Tibial nerve (tissue), 4 donors: ENCODE measurements around the gene TMEM147. TPM values are rescaled to one million over a fixed set of nuclear protein-coding genes. Genes with fewer than 3 reads are reported as not detected.

Experiments
- DNase-seq, 2 donors: peaks; one replicate each; pipeline ENCODE4 v3.0.0-alpha.2; 2019; ENCODE audit warnings: low spot score in 2 of 2
- H3K27ac ChIP-seq, 4 donors: fragments of 200-600 bp; sonication (generic) in 3 of 4; one replicate each; pipeline ENCODE4 v1.5.1; 2017 to 2019; ENCODE audit warnings: mild to moderate bottlenecking in 1 of 4
- H3K27me3 ChIP-seq, 2 donors: fragments of 200-600 bp; sonication (generic) in 1 of 2; one replicate each; pipeline versions ENCODE4 v1.5.1 to v1.6.0; 2017 to 2019
- H3K36me3 ChIP-seq, 3 donors: fragments of 200-600 bp; sonication (generic); one replicate each; pipeline ENCODE4 v1.5.1; 2018 to 2019
- H3K4me1 ChIP-seq, 4 donors: fragments of 200-600 bp; sonication (generic) in 3 of 4; one replicate each; pipeline ENCODE4 v1.5.1; 2017 to 2019
- H3K4me3 ChIP-seq, 4 donors: fragments of 200-600 bp; sonication (generic) in 3 of 4; one replicate each; pipeline ENCODE4 v1.5.1; 2017 to 2019; ENCODE audit warnings: mild to moderate bottlenecking in 1 of 4, moderate library complexity in 1 of 4
- H3K9me3 ChIP-seq, 4 donors: fragments of 200-600 bp; sonication (generic) in 3 of 4; one replicate each; pipeline ENCODE4 v1.5.1; 2017 to 2019
- CTCF ChIP-seq, 5 experiments: fragments of 200-600 bp in 3 of 5; fragments of 450-650 bp in 2 of 5; sonication (generic) in 3 of 5; IDR thresholded peaks; one replicate each; pipeline ENCODE4 v1.5.1; 2016 to 2019; ENCODE audit warnings: antibody characterized with exemption in 5 of 5, mild to moderate bottlenecking in 3 of 5, moderate library complexity in 2 of 5
- EP300 ChIP-seq, 2 donors: sonication (generic); formaldehyde crosslinking; IDR thresholded peaks; one replicate each; pipeline ENCODE4 v1.6.1; 2017; ENCODE audit warnings: antibody characterized with exemption in 2 of 2, mild to moderate bottlenecking in 1 of 2
- POLR2A ChIP-seq, 2 donors: fragments of 450-650 bp; IDR thresholded peaks; one replicate each; pipeline ENCODE4 v1.6.1; 2017; ENCODE audit warnings: antibody characterized with exemption in 2 of 2, mild to moderate bottlenecking in 2 of 2, moderate library complexity in 2 of 2
- whole genome bisulfite sequencing, 2 donors: methylation state at CpG; one replicate each; pipeline ENCODE4 v1.1.5; 2018; 5-methylcytosine and 5-hydroxymethylcytosine counted together
- total RNA-seq, 4 donors: library from RNA; depleted of rRNA; stranded (reverse); fragments of >200 nt; gene quantifications; one replicate each; pipeline ENCODE4 v1.1.0, GENCODE V29; 2016

Gene TMEM147
- total RNA-seq, 4 donors from 2014 or later = 63.8 to 103 (median 68.2) TPM

- H3K36me3 ChIP-seq = no peaks in the 10 kb centered on the region
- peaks cover 0 to 63% of the 10 kb centered on the region in 2 donors for H3K27me3 ChIP-seq
- DNase-seq = no peak
- WGBS, 2 donors = 79 to 90% methylated on average over 3 of the region's 3 CpGs
- no peak overlapping the region for H3K27ac ChIP-seq
- H3K9me3 ChIP-seq = no peaks in the 10 kb centered on the region
- H3K4me1 ChIP-seq = peaks cover 0 to 18% (median 2%) of the 10 kb centered on the region in 4 donors
- no peak overlapping the region for H3K4me3 ChIP-seq
- TF ChIP-seq CTCF (IDR thresholded peaks at IDR 0.05) (no peak), POLR2A (IDR thresholded peaks at IDR 0.05) (no peak), EP300 (IDR thresholded peaks at IDR 0.05) (no peak)
Measured at GRCh38 chr19:35508129-35508528, 37.3 kb upstream of the TMEM147 start.

- TF ChIP-seq POLR2A (IDR thresholded peaks at IDR 0.05) (no peak), EP300 (IDR thresholded peaks at IDR 0.05) (no peak), CTCF (IDR thresholded peaks at IDR 0.05) (no peak)
- H3K36me3 ChIP-seq = no peaks in the 10 kb centered on the region
- H3K27me3 ChIP-seq = peaks cover 0 to 73% of the 10 kb centered on the region in 2 donors
- peak overlapping the region in 2 of 4 donors; percentile 34 to 48 for H3K4me3 ChIP-seq
- no peak for DNase-seq
- H3K27ac ChIP-seq = no peak overlapping the region
- H3K9me3 ChIP-seq = no peaks in the 10 kb centered on the region
- peaks cover 0 to 18% (median 2%) of the 10 kb centered on the region in 4 donors for H3K4me1 ChIP-seq
- WGBS, 2 donors = 26 to 28% methylated on average over 12 of the region's 12 CpGs
Measured at GRCh38 chr19:35509018-35509652, 36.3 kb upstream of the TMEM147 start.

GRCh38 chr19:35509861-35510625 is 35.4 kb upstream of the TMEM147 start:
- Histone ChIP-seq H3K36me3 (no peaks in the 10 kb centered on the region), H3K4me1 (peaks cover 0 to 18% (median 2%) of the 10 kb centered on the region in 4 donors), H3K27me3 (peaks cover 0 to 77% of the 10 kb centered on the region in 2 donors), H3K27ac (peak overlapping the region in 2 of 4 donors; percentile 32 to 59), H3K9me3 (no peaks in the 10 kb centered on the region), H3K4me3 (peak overlapping the region; percentile 14 to 48 (median 30))
- TF ChIP-seq CTCF (IDR thresholded peaks at IDR 0.05) = peak; percentile 84 to 89 (median 87)
- no peak for TF ChIP-seq POLR2A (IDR thresholded peaks at IDR 0.05)
- TF ChIP-seq EP300 (IDR thresholded peaks at IDR 0.05) = no peak
- 1 to 3% methylated on average over 30 to 35 of the region's 39 CpGs for WGBS, 2 donors
- DNase-seq = peak; percentile 33 to 66

- H3K9me3 ChIP-seq = no peaks in the 10 kb centered on the region
- peak overlapping the region in 2 of 4 donors; percentile 14 to 48 for H3K4me3 ChIP-seq
- WGBS, 2 donors = 7 to 20% methylated on average over 2 to 11 of the region's 15 CpGs
- DNase-seq = no peak
- no peaks in the 10 kb centered on the region for H3K36me3 ChIP-seq
- H3K27ac ChIP-seq = no peak overlapping the region
- H3K27me3 ChIP-seq = peaks cover 0 to 77% of the 10 kb centered on the region in 2 donors
- TF ChIP-seq CTCF (IDR thresholded peaks at IDR 0.05) = no peak
- no peak for TF ChIP-seq EP300 (IDR thresholded peaks at IDR 0.05)
- TF ChIP-seq POLR2A (IDR thresholded peaks at IDR 0.05) = no peak
- peaks cover 0 to 18% (median 2%) of the 10 kb centered on the region in 4 donors for H3K4me1 ChIP-seq
Measured at GRCh38 chr19:35510626-35510964, 34.8 kb upstream of the TMEM147 start.

GRCh38 chr19:35511337-35511736 is 34.1 kb upstream of the TMEM147 start:
- 52 to 86% methylated on average over 6 to 7 of the region's 7 CpGs for WGBS, 2 donors
- H3K4me1 ChIP-seq = peaks cover 0 to 18% (median 2%) of the 10 kb centered on the region in 4 donors
- no peak for DNase-seq
- no peak for TF ChIP-seq CTCF (IDR thresholded peaks at IDR 0.05)
- no peak for TF ChIP-seq POLR2A (IDR thresholded peaks at IDR 0.05)
- TF ChIP-seq EP300 (IDR thresholded peaks at IDR 0.05) = no peak
- H3K27me3 ChIP-seq = peaks cover 0 to 72% of the 10 kb centered on the region in 2 donors
- H3K36me3 ChIP-seq = no peaks in the 10 kb centered on the region
- no peak overlapping the region for H3K4me3 ChIP-seq
- no peaks in the 10 kb centered on the region for H3K9me3 ChIP-seq
- no peak overlapping the region for H3K27ac ChIP-seq
